B cell (primary cell): ENCODE results near the gene TRAF3.

Source experiments
- CTCF ChIP-seq: fragments of 200-600 bp; IDR thresholded peaks from one replicate; pipeline ENCODE4 v1.8.0; 2022; ENCODE audit warnings: antibody characterized with exemption, mild to moderate bottlenecking
- EZH2 ChIP-seq: IDR thresholded peaks from 2 replicates; pipeline ENCODE4 v1.6.1; 2012; ENCODE audit warnings: borderline replicate concordance, low read depth, mild to moderate bottlenecking, moderate library complexity, low read length; ENCODE audit not compliant: insufficient read depth, poor library complexity, severe bottlenecking

DNA sequence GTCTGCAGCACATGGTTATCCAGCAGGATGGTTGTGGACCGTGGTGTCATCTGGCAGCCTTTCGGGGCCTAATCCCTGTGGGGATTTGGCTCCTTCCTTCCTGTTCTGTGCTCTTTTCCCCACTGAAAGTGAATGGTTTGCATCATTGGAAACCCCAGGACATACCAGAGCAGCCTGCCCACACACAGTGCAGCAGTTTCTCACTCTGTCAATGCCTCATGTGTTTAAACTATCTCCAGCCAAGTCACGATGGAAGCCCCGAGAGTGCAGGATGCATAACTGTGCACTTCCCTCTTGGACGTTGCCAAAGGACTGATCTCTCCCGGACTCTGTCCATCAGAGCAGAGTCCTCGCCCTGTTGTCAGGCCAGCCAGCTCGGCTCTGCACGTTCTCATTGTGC is 116.2 kb downstream of the TRAF3 start:
- TF ChIP-seq CTCF (no peak), EZH2 (no peak)
